HCT116 (cell line): ENCODE data around the gene BNC1. TPM values are rescaled to one million over a fixed set of nuclear protein-coding genes. Genes with fewer than 3 reads are reported as not detected.

Source experiments
- ATAC-seq: fragments of 200-7000 bp; cut with Tn5 transposase; 2 replicates; pipeline ENCODE4 v1.9.1; 2020; ENCODE audit warnings: mild to moderate bottlenecking, moderate library complexity
- BruUV-seq: library from RNA; stranded (reverse); fragments of 400-500 nt; replicated peaks from 2 replicates; lab custom pipeline; 2021; lab: Mats Ljungman, UMichigan
- CTCF ChIA-PET: fragments of 300-600 bp; sonication (Branson Sonifier 250); formaldehyde crosslinking; loops from one replicate; lab custom pipeline; 2021; ENCODE audit warnings: antibody characterized with exemption; lab: Charles Lee
- POLR2A ChIA-PET: fragments of 300-600, 350-600 bp; sonication (Branson Sonifier 250); formaldehyde crosslinking; loops from one replicate; lab custom pipeline; 2021; ENCODE audit warnings: antibody characterized with exemption; lab: Charles Lee
- RAD21 ChIA-PET, 2 experiments: fragments of 300-600 bp; sonication (Branson Sonifier 250); formaldehyde crosslinking; loops; one replicate each; lab custom pipeline; 2023; ENCODE audit warnings: low total read pairs in 2 of 2; ENCODE audit not compliant: uncharacterized antibody in 2 of 2, unreplicated experiment in 2 of 2, low non-redundant PET in 1 of 2; lab: Charles Lee
- DNase-seq: peaks from one replicate; pipeline ENCODE4 v3.0.0-alpha.2; 2010; ENCODE audit warnings: low read depth, low spot score
- H2AFZ ChIP-seq: fragments of 200-600 bp; shearing (Covaris generic), sonication (generic); 2 replicates; pipeline ENCODE4 v1.6.1; 2017; ENCODE audit warnings: low read depth, mixed run types, mixed read lengths, antibody characterized with exemption, low read length; ENCODE audit not compliant: poor library complexity, severe bottlenecking
- H3K27ac ChIP-seq: 2 replicates; pipeline ENCODE4 v1.5.1; 2012; ENCODE audit warnings: low read depth, low read length
- H3K27me3 ChIP-seq: fragments of 200-600 bp; sonication (generic); 2 replicates; pipeline ENCODE4 v1.6.1; 2016; ENCODE audit warnings: mixed run types, low read length, mixed read lengths; ENCODE audit not compliant: insufficient read depth
- H3K36me3 ChIP-seq, 2 experiments: fragments of 200-500 bp in 1 of 2; fragments of 200-600 bp in 1 of 2; sonication (Bioruptor generic) in 1 of 2; sonication (generic) in 1 of 2; 2 replicates each; pipeline versions ENCODE4 v1.5.1 to v1.6.1; 2014 to 2016; ENCODE audit warnings: low read length in 2 of 2, inconsistent platforms in 1 of 2, mixed read lengths in 1 of 2, mixed run types in 1 of 2; ENCODE audit not compliant: insufficient read depth in 2 of 2, control insufficient read depth in 1 of 2
- H3K4me1 ChIP-seq, 2 experiments: fragments of 200-600 bp in 1 of 2; sonication (generic) in 1 of 2; 2 replicates each; pipeline versions ENCODE4 v1.5.1 to v1.6.1; 2012 to 2017; ENCODE audit warnings: low read length in 2 of 2, inconsistent platforms in 1 of 2, mild to moderate bottlenecking in 1 of 2, mixed read lengths in 1 of 2, mixed run types in 1 of 2, moderate library complexity in 1 of 2; ENCODE audit not compliant: insufficient read depth in 2 of 2, control insufficient read depth in 1 of 2
- H3K4me2 ChIP-seq: fragments of 200-600 bp; sonication (generic); 2 replicates; pipeline ENCODE4 v1.6.1; 2017; ENCODE audit warnings: mixed run types, low read length, mixed read lengths
- H3K4me3 ChIP-seq, 2 experiments: fragments of 200-600 bp in 1 of 2; sonication (generic) in 1 of 2; replicated peaks in 1 of 2; 2 replicates each; pipeline ENCODE4 v1.5.1; 2011 to 2016; ENCODE audit warnings: low read length in 2 of 2, control low read depth in 1 of 2, low read depth in 1 of 2, mild to moderate bottlenecking in 1 of 2, mixed read lengths in 1 of 2, mixed run types in 1 of 2
- H3K79me2 ChIP-seq: fragments of 200-600 bp; sonication (generic); 2 replicates; pipeline ENCODE4 v1.6.1; 2017; ENCODE audit warnings: mild to moderate bottlenecking, mixed run types, low read length, moderate library complexity, mixed read lengths; ENCODE audit not compliant: insufficient read depth
- H3K9ac ChIP-seq: fragments of 200-600 bp; sonication (generic); 2 replicates; pipeline ENCODE4 v1.6.1; 2016; ENCODE audit warnings: low read length, mixed read lengths
- H3K9me2 ChIP-seq: fragments of 200-600 bp; sonication (generic), shearing (Covaris generic); 2 replicates; pipeline ENCODE4 v1.6.1; 2017; ENCODE audit warnings: mixed run types, mild to moderate bottlenecking, moderate library complexity; ENCODE audit not compliant: insufficient read depth
- H3K9me3 ChIP-seq, 2 experiments: fragments of 200-500 bp in 1 of 2; fragments of 200-600 bp in 1 of 2; sonication (Bioruptor generic) in 1 of 2; sonication (generic) in 1 of 2; 2 replicates each; pipeline ENCODE4 v1.6.1; 2014 to 2017; ENCODE audit warnings: low read length in 2 of 2, mixed read lengths in 2 of 2, inconsistent platforms in 1 of 2, low read depth in 1 of 2, mild to moderate bottlenecking in 1 of 2, mixed run types in 1 of 2, moderate library complexity in 1 of 2; ENCODE audit not compliant: control insufficient read depth in 1 of 2, insufficient read depth in 1 of 2
- H4K20me1 ChIP-seq: fragments of 200-600 bp; sonication (generic), shearing (Covaris generic); 2 replicates; pipeline ENCODE4 v1.6.1; 2017; ENCODE audit warnings: mixed run types, mild to moderate bottlenecking, moderate library complexity; ENCODE audit not compliant: insufficient read depth
- CBX3 ChIP-seq: IDR thresholded peaks from 2 replicates; pipeline ENCODE4 v1.6.1; 2012; ENCODE audit warnings: low read depth
- CEBPB ChIP-seq: IDR thresholded peaks from 2 replicates; pipeline ENCODE4 v1.6.1; 2012; ENCODE audit warnings: low read depth
- EZH2 ChIP-seq: fragments of 200-600 bp; sonication (generic); IDR thresholded peaks from 2 replicates; pipeline ENCODE4 v1.6.1; 2017; ENCODE audit warnings: antibody characterized with exemption, mixed run types
- FOSL1 ChIP-seq: IDR thresholded peaks from 2 replicates; pipeline ENCODE4 v1.6.1; 2012; ENCODE audit warnings: low read depth
- REST ChIP-seq: IDR thresholded peaks from 2 replicates; pipeline ENCODE4 v1.6.1; 2012; ENCODE audit warnings: low read depth
- SIN3A ChIP-seq: IDR thresholded peaks from 2 replicates; pipeline ENCODE4 v1.6.1; 2012; ENCODE audit warnings: low read depth
- SP1 ChIP-seq: IDR thresholded peaks from 2 replicates; pipeline ENCODE4 v1.6.1; 2012; ENCODE audit warnings: low read depth
- SRF ChIP-seq: IDR thresholded peaks from 2 replicates; pipeline ENCODE4 v1.6.1; 2012; ENCODE audit warnings: low read depth
- TCF7L2 ChIP-seq: IDR thresholded peaks from 2 replicates; pipeline ENCODE4 v1.7.0; 2011; ENCODE audit warnings: borderline replicate concordance, inconsistent platforms; ENCODE audit not compliant: insufficient read depth, insufficient read length; ENCODE audit errors: extremely low read depth
- ZFX ChIP-seq: fragments of 450-650 bp; IDR thresholded peaks from 2 replicates; pipeline ENCODE4 v1.6.1; 2017
- ZNF274 ChIP-seq: fragments of 200-500 bp; sonication (Bioruptor generic); IDR thresholded peaks from 2 replicates; pipeline ENCODE4 v1.6.1; 2014; ENCODE audit warnings: mild to moderate bottlenecking, low read depth, low read length, inconsistent platforms
- intact Hi-C: fragments of 100-400 bp; cut with micrococcal nuclease; formaldehyde crosslinking; loops from 2 replicates; pipeline ENCODE4 v1.10.0; 2022
- total RNA-seq: library from RNA; stranded (reverse); gene quantifications from one replicate; pipeline ENCODE4 v1.2.1, GENCODE V29; 2021; ENCODE audit not compliant: unreplicated experiment
- TF ChIP-seq, protein P1 (sequence below): IDR thresholded peaks from 2 replicates; pipeline ENCODE4 v1.6.1; 2012
- TF ChIP-seq, protein P2 (sequence below), 3 experiments: fragments of 200-600 bp in 1 of 3; sonication (generic) in 1 of 3; IDR thresholded peaks in 2 of 3; conservative IDR thresholded peaks in 1 of 3; 2 replicates each; pipeline ENCODE4 v1.5.1; 2012 to 2017; ENCODE audit warnings: low read depth in 2 of 3, low read length in 2 of 3, antibody characterized with exemption in 1 of 3, borderline replicate concordance in 1 of 3, control low read depth in 1 of 3, mild to moderate bottlenecking in 1 of 3, mixed read lengths in 1 of 3, mixed run types in 1 of 3, moderate library complexity in 1 of 3; ENCODE audit not compliant: insufficient read depth in 1 of 3

The BNC1 gene
- total RNA-seq, 1 experiment from 2014 or later, result not detected

- BruUV-seq, result no TSS peak
- TF ChIP-seq SRF (no peak), ZFX (no peak), SIN3A (no peak), FOSL1 (no peak), CBX3 (no peak), CEBPB (no peak), ZNF274 (no peak), SP1 (no peak), EZH2 (no peak)
- TF ChIP-seq, protein P1, sequence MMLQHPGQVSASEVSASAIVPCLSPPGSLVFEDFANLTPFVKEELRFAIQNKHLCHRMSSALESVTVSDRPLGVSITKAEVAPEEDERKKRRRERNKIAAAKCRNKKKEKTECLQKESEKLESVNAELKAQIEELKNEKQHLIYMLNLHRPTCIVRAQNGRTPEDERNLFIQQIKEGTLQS, result no peak
- H3K9me3 ChIP-seq, result no peaks in the 10 kb centered on the region
- intact Hi-C loops, result no loop called here
- RAD21 ChIA-PET, result no interaction called here
- H3K9ac ChIP-seq, result no peak overlapping the region
- ATAC-seq (no peak), DNase-seq (no peak)
- no peaks in the 10 kb centered on the region for H3K27me3 ChIP-seq
- no peak overlapping the region for H2AFZ ChIP-seq
- H3K4me1 ChIP-seq, result no peaks in the 10 kb centered on the region
- no peaks in the 10 kb centered on the region for H3K9me2 ChIP-seq
- H3K27ac ChIP-seq, result no peak overlapping the region
- CTCF ChIA-PET, result no interaction called here
- no peaks in the 10 kb centered on the region for H4K20me1 ChIP-seq
- H3K36me3 ChIP-seq, result no peaks in the 10 kb centered on the region
- H3K4me3 ChIP-seq, result no peak overlapping the region
- no peaks in the 10 kb centered on the region for H3K79me2 ChIP-seq
- POLR2A ChIA-PET, result no interaction called here
- no peak overlapping the region for H3K4me2 ChIP-seq
Observed at GRCh38 chr15:83320404-83320803, 35.9 kb upstream of the BNC1 start.

DNA sequence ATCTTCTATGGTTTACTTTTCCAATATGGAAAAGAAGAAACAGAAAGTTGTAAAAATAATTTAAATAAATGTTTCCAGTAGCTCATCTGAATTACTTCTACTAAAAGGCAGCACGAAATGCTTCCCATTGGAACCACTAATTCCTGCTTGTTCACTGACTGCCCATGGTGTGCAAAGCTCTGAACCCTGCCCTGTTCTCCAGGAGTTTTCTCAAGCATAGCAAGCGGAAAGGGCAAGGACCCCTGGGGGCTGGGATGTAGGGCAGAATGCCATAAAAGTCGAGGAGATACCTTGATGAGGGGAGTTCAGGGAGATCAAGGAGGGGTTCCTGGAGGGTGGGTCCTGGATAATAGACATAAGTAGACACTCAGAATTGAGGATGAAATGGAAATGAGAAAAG lies 35.3 kb upstream of the BNC1 start:
- intact Hi-C loops, result no loop called here

More for the DNA sequence above, 35.3 kb upstream of the BNC1 start:
- H2AFZ ChIP-seq, result no peak overlapping the region
- H3K9me3 ChIP-seq, result no peaks in the 10 kb centered on the region
- H4K20me1 ChIP-seq, result no peaks in the 10 kb centered on the region
- no peaks in the 10 kb centered on the region for H3K36me3 ChIP-seq
- H3K4me1 ChIP-seq, result no peaks in the 10 kb centered on the region
- no peaks in the 10 kb centered on the region for H3K9me2 ChIP-seq
- TF ChIP-seq, protein P2, sequence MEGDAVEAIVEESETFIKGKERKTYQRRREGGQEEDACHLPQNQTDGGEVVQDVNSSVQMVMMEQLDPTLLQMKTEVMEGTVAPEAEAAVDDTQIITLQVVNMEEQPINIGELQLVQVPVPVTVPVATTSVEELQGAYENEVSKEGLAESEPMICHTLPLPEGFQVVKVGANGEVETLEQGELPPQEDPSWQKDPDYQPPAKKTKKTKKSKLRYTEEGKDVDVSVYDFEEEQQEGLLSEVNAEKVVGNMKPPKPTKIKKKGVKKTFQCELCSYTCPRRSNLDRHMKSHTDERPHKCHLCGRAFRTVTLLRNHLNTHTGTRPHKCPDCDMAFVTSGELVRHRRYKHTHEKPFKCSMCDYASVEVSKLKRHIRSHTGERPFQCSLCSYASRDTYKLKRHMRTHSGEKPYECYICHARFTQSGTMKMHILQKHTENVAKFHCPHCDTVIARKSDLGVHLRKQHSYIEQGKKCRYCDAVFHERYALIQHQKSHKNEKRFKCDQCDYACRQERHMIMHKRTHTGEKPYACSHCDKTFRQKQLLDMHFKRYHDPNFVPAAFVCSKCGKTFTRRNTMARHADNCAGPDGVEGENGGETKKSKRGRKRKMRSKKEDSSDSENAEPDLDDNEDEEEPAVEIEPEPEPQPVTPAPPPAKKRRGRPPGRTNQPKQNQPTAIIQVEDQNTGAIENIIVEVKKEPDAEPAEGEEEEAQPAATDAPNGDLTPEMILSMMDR (IDR thresholded peaks at IDR 0.05 in 2 of 3, conservative IDR thresholded peaks at IDR 0.05 in 1 of 3; ENCODE audit: borderline replicate concordance in 1 of 3, insufficient read depth in 1 of 3, low read depth in 2 of 3, low read length in 2 of 3), result no peak
- TF ChIP-seq EZH2 (no peak), REST (no peak), TCF7L2 (no peak)
- RAD21 ChIA-PET, result no interaction called here
- no peak overlapping the region for H3K9ac ChIP-seq
- BruUV-seq, result no TSS peak
- DNase-seq (no peak), ATAC-seq (no peak)
- no peaks in the 10 kb centered on the region for H3K27me3 ChIP-seq
- POLR2A ChIA-PET, result no interaction called here
- H3K4me2 ChIP-seq, result no peak overlapping the region
- H3K79me2 ChIP-seq, result no peaks in the 10 kb centered on the region
- H3K27ac ChIP-seq, result no peak overlapping the region
- CTCF ChIA-PET, result no interaction called here
- no peak overlapping the region for H3K4me3 ChIP-seq
